ENCODE results near the gene JAKMIP2. TPM values are rescaled to one million over a fixed set of nuclear protein-coding genes. Genes with fewer than 3 reads are reported as not detected.
A peak's percentile ranks its signal among the peaks of the same experiment; 100 is the strongest.

JAKMIP2 gene
- total RNA-seq, 6 experiments from 2014 or later, result 0.07 to 0.56 (median 0.31) TPM

DNA sequence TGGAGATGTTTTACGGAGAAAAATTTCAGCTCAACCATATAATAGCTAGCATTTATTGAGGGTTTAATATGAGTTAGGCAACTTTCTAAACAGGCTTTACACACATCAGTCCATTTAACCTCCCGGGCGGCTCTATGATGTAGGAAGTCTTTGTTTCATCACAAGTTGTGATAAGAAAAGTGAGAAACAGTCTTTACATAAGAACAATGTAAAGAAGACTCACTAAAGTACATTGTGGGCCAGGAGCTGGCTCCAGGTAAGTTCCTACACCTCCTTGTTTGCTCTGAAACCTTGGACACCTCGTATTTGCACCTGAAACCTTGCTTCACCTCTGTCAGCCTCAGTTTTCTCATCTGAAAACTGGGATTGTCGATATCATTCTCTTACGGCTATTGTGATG is 116.1 kb downstream of the JAKMIP2 start:
- H3K27ac ChIP-seq, result no peak overlapping the region
- no peaks in the 10 kb centered on the region for H3K9me3 ChIP-seq
- peaks cover 0 to 46% (median 15%) of the 10 kb centered on the region in 4 donors for H3K4me1 ChIP-seq
- H3K27me3 ChIP-seq, result no peaks in the 10 kb centered on the region
- DNase-seq (no peak), ATAC-seq (no peak)
- intact Hi-C loops (cut with DNase I), result no loop called here
- TF ChIP-seq, protein P1, sequence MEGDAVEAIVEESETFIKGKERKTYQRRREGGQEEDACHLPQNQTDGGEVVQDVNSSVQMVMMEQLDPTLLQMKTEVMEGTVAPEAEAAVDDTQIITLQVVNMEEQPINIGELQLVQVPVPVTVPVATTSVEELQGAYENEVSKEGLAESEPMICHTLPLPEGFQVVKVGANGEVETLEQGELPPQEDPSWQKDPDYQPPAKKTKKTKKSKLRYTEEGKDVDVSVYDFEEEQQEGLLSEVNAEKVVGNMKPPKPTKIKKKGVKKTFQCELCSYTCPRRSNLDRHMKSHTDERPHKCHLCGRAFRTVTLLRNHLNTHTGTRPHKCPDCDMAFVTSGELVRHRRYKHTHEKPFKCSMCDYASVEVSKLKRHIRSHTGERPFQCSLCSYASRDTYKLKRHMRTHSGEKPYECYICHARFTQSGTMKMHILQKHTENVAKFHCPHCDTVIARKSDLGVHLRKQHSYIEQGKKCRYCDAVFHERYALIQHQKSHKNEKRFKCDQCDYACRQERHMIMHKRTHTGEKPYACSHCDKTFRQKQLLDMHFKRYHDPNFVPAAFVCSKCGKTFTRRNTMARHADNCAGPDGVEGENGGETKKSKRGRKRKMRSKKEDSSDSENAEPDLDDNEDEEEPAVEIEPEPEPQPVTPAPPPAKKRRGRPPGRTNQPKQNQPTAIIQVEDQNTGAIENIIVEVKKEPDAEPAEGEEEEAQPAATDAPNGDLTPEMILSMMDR (IDR thresholded peaks at IDR 0.05), result no peak
- TF ChIP-seq POLR2A (IDR thresholded peaks at IDR 0.05), result no peak
- no peaks in the 10 kb centered on the region for H3K36me3 ChIP-seq
- WGBS (ENCODE audit: insufficient coverage, low coverage, low lambda C conversion rate, missing lambda C conversion rate), result 66% methylated on average over 6 of the region's 6 CpGs
- no peak overlapping the region for H3K4me3 ChIP-seq

DNA sequence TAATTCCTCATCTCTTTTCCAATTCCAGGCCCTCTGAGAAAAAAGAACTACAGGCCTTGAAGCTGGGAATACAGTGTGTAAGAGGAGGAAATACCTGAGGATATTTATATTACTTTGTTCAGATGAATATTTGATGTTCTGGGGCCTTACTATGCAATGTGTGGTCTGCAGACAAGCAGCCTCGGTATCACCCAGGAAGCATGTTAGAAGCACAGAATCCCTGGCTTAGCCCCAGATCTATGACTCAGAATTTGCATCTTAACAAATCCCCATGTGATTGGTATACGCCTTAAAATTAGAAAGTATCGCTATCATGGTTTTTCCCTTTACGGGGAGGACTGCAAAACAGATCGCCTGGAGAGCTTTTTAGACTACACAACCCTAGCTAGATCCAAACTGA is 121.0 kb downstream of the JAKMIP2 start:
- Histone ChIP-seq H3K27me3 (no peaks in the 10 kb centered on the region), H3K4me3 (no peak overlapping the region), H3K27ac (no peak overlapping the region), H3K9me3 (no peaks in the 10 kb centered on the region), H3K4me1 (peaks cover 0 to 17% (median 0%) of the 10 kb centered on the region in 4 donors), H3K36me3 (no peaks in the 10 kb centered on the region)
- TF ChIP-seq POLR2A (IDR thresholded peaks at IDR 0.05), result no peak
- TF ChIP-seq, protein P1 (IDR thresholded peaks at IDR 0.05), result no peak
- no peak for ATAC-seq
- DNase-seq, result no peak
- 100% methylated on average over 5 of the region's 5 CpGs for WGBS (ENCODE audit: insufficient coverage, low coverage, low lambda C conversion rate, missing lambda C conversion rate)
- intact Hi-C loops (cut with DNase I), result no loop called here

DNA sequence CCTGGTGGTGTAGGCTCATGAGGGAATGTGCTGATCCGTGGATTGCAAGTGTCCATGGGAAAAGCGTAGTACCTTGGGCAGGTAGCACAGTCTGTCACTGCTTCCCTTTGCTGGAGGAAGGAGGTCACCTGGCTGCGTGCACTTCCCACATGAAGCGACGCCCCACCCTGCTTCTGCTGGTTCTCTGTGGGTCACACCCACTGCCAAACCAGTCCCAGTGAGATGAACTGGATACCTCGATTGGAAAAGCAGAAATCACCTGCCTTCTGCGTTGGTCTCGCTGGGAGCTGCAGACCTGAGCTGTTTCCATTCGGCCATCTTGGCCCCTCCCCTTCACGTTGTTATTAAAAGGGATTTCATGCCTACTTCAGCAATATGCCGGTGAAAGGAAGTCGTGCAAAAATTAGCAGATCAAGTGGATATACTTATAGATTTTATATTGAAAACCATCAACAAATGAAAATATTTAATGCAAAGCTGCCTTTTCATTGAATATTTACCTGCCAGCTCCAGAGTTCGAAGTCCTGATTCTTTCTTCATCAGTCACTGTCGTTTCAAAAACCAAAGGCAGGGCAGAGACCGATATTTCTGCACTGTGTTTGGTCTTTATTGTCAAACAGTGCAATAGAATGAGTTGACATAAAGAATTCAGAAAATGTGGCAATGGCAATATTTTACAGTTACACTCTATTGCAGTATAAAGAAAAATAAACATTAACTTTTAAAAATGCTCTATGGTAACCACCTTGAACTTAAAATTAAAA is 123.2 kb downstream of the JAKMIP2 start:
- no peaks in the 10 kb centered on the region for H3K9me3 ChIP-seq
- peaks cover 0 to 24% (median 0%) of the 10 kb centered on the region in 4 donors for H3K4me1 ChIP-seq
- H3K36me3 ChIP-seq, result no peaks in the 10 kb centered on the region
- no peak overlapping the region for H3K27ac ChIP-seq
- 41% methylated on average over 11 of the region's 15 CpGs for WGBS (ENCODE audit: insufficient coverage, low coverage, low lambda C conversion rate, missing lambda C conversion rate)
- intact Hi-C loops (cut with DNase I), result no loop called here
- no peak overlapping the region for H3K4me3 ChIP-seq
- ATAC-seq (peak; percentile 76 to 92 (median 88)), DNase-seq (no peak)
- no peaks in the 10 kb centered on the region for H3K27me3 ChIP-seq
- TF ChIP-seq, protein P1 (IDR thresholded peaks at IDR 0.05), result no peak
- no peak for TF ChIP-seq POLR2A (IDR thresholded peaks at IDR 0.05)

DNA sequence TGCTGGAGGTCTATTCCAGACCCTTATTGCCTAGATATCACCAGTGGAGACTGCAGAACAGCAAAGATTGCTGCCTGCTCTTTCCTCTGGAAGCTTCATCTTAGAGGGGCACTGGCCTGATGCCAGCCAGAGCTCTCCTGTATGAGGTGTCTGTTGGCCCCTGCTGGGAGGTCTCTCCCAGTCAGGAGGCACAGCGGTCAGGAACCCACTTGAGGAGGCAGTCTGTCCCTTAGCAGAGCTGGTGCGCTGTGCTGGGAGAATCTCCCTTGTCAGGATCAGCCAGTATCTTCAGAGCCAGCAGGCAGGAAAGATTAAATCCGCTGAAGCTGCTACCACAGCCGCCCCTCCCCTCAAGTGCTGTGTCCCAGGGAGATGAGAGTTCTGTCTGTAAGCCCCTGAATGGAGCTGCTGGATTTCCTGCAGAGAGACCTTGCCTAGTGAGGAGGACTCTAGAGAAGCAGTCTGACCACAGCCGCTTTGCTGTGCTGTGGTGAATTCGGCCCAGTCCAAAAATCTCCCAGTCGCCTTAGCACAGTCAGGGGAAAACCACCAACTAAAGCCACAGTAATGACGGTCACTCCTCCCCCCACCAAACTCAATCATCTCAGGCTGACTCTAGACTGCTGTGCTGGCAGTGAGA is 124.1 kb downstream of the JAKMIP2 start:
- TF ChIP-seq, protein P1 (IDR thresholded peaks at IDR 0.05), result no peak
- no peak for TF ChIP-seq POLR2A (IDR thresholded peaks at IDR 0.05)
- DNase-seq (no peak), ATAC-seq (peak in 1 of 4 donors; percentile 11)
- Histone ChIP-seq H3K36me3 (no peaks in the 10 kb centered on the region), H3K27ac (no peak overlapping the region), H3K27me3 (no peaks in the 10 kb centered on the region), H3K4me3 (no peak overlapping the region), H3K4me1 (peaks cover 0 to 24% (median 0%) of the 10 kb centered on the region in 4 donors), H3K9me3 (no peaks in the 10 kb centered on the region)
- WGBS (ENCODE audit: insufficient coverage, low coverage, low lambda C conversion rate, missing lambda C conversion rate), result 83% methylated on average over 2 of the region's 8 CpGs
- intact Hi-C loops (cut with DNase I), result no loop called here
